NOMO-1 treated with DMSO at 0.1 percent for 48 hours (cell line): ENCODE data around the gene ZNF200.
A peak's percentile ranks its signal among the peaks of the same experiment; 100 is the strongest.
"Not testable (repeated sequence)": the region's sequence is repeated elsewhere in the genome, so short reads cannot be mapped to it uniquely, and the experiment has no call there.

Source experiments
- DNase-seq: peaks from one replicate; lab custom pipeline; 2025; ENCODE audit not compliant: unreplicated experiment; lab: John Stamatoyannopoulos, UW

ZNF200 gene

DNA sequence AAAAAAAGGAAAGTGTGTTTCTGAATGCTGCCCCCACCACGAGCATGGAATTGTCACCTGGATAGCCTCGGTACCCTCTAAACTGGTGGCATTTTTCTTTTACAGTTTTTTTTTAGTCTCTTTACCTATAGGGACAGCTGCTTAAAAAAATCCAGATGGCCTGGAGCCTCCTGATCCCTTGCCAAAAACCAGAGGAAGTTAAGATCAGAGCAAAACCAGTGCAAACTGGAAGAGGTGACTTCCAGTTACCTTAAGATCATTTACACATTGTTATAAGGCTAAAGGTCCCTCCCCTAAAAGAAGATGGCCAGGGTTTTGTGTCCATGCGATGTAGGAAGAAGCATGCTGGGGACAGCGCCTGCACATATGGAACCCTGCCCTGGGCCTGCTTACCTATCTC is 18.0 kb upstream of the ZNF200 start:
- DNase-seq, result no peak

DNA sequence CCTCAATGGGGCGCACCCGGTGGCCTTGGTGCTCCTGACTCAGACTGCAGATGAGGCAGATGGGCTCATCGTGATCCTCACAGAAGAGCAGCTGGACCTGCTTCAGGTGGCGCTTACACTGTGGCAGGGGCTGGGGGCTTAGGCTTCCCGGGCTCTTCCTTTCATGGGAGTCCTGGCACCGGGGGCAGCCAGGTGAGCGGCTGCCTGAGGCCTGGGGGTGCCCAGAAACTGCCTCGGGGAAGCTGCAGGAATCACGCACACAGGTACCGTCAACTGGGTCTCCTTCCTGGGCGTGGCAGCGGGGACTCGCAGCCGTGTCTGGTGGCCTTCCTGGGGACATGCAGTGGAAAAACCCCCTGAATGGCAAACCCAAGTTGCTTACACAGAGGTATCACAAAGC is 14.5 kb upstream of the ZNF200 start:
- no peak for DNase-seq

DNA sequence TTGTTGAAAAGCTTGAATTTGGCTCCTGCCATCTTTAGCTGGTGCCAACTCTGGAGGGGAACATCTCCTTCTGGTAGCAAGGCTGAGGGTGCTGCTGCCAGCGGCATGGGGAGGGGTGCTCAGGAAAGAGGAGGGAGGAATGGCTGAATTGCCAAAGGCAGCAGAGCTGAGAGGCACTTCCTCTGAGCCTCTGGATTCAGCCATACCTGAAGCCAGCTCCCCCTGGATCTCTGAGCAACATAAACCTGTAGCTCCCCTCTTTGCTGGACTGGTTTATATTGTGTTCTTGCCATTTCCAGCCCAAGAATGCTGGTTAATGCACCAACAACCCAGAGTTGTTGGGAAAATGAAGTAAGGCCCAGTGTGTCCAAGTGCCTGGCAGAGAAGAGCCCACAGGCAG is 14.1 kb upstream of the ZNF200 start:
- DNase-seq, result no peak

DNA sequence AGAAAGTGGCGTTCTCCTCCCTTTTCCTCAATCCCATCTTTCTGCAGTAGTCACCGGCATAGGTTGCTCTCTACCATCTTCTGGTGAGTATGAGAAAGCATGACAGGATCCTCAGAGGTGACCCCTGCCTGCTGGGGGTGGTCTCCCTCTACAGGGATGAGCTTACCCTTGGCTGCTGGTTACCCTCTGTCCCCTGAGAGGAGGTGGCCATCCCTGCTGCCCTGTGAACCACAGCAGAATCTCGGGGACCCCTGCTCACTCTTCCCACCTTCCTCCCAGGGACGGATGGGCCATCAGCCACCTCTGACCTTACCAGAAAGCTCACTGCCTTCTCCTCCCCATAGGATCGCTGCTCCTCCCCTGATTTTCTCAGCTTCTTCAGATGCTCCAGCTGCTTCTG is 13.6 kb upstream of the ZNF200 start:
- no peak for DNase-seq

DNA sequence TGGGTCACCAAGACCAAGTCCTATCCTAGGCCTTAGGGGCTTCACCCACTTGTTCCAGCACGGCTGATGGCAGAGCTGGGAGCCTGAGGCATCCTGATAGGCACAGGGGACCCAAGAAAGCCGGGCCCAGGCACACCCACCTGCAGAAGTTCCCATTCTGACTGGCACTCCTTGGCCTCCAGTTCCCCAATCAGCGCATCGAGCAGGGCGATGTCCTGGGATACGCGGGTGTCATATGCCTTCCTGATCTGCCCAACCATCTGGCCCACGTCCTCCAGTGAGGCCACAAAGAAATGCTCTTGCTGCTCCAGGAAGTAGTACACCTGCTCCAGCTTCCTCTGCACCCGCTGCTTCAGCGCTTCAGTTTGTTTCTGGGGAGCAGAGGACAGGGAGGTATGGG is 11.9 kb upstream of the ZNF200 start:
- DNase-seq, result no peak

DNA sequence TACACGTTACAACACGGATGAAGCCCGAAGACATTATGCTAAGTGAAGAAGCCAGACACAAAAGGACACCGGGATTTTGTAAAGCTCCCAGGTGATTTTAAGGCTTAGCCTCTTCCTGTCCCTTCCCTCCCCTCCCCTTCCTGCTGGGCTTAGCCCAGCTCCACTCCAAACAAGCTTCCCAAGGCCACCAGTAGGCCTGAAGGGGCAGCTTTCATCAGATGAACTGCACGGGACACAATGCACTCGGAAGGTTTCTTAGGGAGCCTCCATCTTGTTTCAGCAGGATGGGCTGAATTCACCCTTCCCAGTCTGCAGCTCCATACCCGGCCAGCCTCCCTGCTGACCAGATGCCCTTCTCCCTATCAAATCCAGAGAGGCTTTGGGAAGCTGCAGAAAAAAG is 11.0 kb upstream of the ZNF200 start:
- no peak for DNase-seq

DNA sequence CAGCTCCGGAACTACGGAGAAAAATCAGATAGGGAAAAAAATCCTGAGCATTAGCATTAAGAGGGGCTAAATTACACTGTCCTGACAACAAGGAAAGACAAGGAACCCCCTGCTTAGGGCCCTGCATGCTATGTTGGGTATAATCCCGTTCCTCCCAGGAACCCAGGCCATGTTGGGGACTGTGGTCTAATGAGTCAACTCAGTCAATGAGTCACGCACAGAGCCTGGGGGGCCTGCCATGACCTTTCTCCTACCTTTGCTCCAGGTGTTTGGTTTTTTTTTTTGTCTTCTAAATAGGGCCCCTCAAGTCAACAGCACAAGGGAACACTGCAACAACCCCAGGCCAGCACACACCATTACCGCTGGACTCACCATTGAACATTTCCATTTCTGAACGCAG is 8.9 kb upstream of the ZNF200 start:
- DNase-seq, result no peak

DNA sequence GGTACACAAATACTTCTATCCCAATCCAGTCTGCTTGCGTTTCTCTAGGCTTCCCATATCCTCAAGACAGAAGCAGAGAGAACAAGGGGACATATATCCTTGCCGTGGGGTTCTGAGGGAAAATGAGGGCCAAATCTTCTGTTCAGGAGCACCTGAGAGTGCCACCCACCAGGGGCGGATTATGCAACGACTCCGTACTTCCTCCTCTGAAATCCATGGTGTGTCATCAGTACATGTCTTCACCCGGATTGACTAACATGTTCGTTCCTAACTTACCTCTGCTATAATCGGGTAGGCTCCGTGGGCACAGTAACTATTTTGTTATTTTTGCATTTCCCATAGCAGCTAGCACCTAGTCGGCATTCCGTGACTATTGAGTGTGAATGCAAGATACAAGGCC is 7.8 kb upstream of the ZNF200 start:
- DNase-seq, result peak; percentile 75

DNA sequence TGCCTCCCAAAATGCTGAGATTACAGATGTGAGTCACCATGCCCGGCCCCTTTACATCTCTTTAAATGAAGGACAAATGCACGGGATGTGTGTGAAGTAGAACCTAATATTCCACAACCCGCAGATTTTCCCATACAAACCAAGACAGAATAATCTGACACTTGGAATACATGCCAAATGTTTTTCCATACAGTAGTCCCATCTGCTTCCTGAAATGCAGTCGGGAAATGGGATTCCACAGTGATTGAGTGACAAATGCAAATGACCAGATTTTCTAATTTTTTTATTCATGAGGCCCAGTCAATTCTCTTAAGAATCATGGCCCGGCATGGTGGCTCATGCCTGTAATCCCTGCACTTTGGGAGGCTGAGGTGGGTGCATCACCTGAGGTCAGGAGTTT is 6.8 kb upstream of the ZNF200 start:
- DNase-seq, result no peak

DNA sequence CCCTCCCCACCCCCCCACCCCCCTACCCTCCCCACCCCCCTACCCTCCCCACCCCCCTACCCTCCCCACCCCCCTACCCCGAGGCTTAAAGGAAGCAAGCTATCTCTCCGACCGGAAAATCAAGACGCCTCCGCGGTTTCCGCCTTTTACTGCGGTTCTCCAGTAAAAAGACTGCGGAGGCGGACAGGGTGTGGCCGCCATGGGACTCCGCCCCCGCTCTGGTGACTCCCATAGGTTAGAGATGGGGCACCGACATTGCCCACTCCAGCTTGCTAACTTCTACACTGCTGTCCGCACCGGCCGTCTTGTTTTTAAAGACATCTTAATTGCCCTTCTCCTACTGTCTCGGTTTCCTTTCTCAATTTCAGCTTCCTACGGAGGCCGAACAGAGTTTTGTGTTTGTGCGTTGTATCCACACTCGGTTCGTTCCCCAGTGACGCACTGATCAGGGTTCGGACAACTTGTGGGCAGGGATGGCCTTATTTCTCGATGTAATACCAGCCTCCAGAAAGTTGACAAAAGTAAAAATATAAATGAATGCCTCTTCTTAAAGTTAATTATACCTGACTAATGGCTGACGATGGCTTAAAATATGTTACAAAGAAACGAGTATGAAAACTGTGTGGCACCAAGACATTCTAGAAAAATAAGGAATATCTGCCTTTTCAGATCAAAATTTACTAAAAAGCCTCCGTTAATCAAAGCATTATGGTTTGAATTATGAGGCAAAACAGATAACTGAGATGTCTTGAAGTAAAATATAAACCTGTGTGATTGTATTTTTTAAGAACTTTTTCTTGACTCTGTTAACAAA is 1.1 kb upstream of the ZNF200 start:
- no peak for DNase-seq

DNA sequence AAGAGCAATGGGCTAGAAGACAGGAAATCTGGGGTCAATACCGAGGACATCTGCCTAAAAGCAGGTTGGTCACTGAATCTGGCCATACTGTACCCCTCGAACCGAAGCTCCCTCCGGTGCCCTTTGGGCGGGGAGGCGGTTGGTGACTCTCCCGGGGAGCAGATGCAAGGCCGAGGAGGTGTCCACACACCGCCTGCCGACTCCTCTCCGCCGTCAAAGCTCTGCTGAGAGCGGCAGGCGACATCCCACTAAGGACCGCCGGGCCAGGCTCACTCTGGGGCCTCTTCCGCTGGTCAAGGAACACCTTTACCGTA is 458 bp downstream of the ZNF200 start:
- no peak for DNase-seq

DNA sequence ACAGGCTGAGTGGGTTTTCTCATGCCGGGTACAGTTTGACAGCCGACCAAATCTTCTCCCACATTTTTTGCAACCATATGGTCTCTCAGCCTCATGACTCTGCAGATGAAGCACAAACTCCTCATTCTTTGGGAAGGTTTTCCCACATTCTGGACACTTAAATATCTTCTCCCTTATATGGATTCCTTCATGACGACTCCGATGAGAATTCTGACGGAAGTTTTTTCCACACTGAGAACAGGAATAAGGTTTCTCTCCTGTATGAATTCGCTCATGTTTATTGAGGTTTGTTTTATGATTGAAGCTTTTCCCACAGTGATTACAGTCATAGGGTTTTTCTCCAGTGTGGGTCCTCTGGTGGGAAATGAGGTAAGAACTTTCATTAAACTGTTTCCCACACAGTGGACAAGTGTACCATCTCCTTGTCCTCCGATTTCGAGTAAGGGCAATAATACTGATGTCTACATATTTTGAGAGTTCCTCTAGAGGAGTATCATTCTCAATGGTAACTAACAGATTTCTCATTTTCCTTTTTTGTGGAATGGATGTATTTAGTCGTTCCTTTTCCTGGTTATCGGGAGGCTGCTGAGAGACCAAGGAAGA is 10.9 kb downstream of the ZNF200 start:
- DNase-seq, result no peak

DNA sequence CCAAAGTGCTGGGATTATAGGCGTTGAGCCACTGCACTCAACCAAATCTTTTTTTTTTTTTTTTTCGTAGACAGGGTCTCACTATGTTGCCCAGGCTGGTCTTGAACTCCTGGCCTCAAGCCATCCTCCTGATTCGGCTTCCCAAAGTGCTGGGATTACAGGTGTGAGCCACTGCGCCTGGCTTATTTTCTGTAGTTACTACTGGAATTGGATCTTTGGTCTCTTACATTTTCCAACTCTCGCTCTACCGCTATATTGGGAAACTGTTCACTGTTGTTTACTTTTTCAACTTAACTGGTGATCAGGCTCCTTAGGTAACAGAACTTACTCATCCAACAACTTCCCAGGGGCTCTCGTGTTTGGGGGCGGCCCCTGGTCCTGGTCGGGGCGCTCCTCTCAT is 14.1 kb downstream of the ZNF200 start:
- DNase-seq, result no peak

DNA sequence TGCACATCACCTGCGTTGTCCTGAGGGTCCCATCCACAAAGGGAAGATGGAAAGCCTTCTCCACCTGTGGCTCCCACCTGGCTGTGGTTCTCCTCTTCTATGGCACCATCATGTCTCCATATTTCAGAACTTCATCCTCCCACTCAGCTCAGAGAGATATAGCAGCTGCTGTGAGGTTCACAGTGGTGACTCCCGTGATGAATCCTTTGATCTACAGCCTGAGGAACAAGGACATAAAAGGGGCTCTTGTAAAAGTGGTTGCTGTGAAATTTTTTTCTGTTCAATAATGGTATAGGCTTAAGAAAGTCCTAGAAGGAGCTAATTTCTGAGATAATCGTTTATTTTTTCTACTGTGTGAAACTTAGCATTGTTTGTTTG is 18.7 kb downstream of the ZNF200 start:
- no peak for DNase-seq

DNA sequence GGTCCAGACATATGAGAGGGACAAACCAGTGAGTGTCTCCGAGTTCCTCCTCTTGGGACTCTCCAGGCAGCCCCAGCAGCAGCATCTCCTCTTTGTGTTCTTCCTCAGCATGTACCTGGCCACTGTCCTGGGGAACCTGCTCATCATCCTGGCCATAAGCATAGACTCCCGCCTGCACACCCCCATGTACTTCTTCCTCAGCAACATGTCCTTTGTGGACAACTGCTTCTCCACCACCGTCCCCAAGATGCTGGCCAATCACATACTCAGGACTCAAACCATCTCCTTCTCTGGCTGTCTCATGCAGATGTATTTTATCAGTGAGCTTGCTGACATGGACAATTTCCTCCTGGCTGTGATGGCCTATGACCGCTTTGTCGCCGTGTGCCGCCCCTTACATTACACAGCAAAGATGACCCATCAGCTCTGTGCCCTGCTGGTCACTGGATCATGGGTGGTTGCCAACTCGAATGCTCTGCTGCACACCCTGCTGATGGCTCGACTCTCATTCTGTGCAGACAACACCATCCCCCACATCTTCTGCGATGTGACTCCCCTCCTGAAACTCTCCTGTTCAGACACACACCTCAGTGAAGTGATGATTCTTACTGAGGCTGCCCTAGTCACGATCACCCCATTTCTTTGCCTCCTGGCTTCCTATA is 19.2 kb downstream of the ZNF200 start:
- DNase-seq, result no peak

DNA sequence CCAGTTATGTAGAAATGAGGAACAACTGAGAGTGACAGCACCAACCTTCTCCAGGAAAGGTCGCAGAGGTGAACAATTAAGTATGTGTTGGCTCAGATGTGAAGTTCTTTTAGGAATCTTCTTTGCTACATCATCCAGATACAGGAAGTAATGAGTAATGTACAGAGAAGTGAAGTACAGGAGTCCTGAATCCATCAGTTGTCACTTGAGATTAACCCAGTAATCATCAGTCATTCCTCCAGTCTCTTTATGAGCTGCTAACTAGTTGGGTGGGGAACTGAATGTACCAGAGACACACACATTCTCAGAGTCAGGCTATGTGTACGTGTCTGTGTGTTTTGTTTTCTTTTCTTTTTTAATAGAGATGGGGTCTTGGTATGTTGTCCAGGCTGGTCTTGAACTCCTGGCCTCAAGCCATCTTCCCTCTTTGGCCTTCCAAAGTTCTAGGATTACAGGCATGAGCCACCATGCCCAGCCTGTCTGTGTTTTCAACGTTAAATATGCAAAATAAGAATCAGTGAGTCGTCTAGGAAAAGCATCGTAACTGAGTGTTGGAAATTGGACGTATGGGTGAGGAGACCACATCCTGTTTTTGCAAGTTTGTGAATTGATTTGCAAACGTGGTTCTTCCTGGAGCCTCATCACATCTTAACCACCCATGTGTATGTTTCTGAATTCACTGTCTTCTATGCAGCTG is 19.9 kb downstream of the ZNF200 start:
- DNase-seq, result peak; percentile 43

DNA sequence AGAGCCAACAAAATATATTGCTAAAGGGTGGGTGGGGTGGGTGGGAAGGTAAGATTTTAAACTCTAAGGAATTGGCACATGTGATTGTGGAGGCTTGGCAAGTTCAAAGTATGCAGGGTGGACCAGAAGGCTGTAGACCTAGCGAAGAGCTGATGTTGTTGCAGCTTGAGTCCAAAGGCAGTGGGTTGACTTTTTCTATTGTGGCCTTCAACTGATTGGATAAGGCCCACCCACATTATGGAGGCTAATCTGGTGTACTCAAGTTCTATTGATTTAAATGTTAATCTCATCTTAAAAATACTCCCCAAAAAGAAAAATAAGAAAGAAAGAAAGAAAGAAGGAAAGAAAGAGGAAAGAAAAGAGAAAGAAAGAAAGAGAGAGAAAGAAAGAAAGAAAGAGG is 22.4 kb downstream of the ZNF200 start:
- DNase-seq, result no peak

DNA sequence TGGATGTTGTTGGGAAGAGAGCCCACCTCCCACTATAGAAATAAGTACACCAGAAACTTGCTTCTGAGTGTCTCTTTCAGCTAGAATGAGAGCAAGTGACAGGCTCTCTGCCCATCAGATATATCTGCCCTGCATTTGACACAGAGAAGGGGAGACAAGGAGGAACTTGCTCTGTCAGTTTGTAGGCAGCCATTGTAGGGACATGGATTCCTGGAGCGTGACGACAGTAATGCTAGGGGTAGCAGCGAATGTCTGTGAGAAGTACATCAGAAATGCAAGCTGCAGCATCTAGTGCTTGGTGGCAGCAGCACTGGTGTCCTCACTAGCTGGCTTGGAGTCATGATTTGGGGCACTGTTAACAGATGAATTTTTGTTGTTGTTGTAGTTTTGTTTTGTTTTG is 23.0 kb downstream of the ZNF200 start:
- no peak for DNase-seq

DNA sequence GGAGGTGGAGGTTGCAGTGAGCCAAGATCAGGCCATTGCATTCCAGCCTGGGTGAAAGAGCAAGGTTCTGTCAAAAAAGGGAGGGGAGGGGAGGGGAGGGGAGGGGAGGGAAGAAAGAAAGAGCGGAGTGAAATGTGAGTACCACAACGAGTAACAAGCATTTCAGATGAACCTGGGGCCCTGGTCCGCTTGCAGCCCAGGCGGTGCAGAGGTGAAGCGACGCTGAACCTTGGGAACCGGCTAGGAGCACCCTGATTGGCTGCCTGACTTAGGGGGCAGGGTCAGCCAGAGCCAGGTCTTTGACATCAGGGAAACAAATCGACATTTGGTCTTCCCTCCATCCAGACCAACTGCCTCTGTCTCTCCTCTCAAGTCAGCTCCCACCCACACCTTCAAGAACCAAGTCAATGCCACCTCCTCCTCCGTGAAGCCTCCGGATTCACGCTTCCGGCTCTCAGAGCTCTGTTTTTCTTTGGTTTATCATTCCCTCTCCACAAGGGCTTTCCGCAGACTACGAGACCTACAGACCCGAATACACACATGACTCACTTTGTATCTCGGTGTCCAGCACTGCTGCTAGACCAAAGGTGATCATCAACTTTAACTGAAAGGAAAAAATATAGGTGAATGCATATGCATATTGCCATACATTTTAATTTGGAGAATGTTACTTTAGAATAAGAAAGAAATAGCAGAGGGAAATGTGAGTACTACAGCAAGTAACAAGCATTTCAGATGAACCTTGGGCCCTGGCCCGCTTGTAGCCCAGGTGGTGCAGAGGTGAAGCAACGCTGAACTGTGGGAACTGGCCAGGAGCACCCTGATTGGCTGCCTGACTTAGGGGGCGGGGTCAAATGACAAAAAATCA is 27.6 kb downstream of the ZNF200 start:
- DNase-seq, result no peak

DNA sequence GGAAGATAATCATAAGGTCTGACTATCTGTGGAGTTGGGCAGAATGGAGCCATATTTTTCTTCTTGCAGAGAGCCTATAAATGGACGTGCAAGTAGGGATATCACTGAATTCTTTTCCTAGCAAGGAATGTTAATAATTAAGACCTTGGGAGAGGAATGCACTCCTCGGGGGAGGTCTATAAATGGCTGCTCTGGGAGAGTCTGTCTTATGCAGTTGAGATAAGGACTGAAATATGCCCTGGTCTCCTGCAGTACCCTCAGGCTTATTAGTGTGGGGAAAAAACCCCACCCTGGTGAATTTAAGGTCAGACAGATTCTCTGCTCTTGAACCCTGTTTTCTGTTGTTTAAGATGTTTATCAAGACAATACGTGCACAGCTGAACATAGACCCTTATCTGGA is 29.0 kb downstream of the ZNF200 start:
- not testable (repeated sequence) for DNase-seq

DNA sequence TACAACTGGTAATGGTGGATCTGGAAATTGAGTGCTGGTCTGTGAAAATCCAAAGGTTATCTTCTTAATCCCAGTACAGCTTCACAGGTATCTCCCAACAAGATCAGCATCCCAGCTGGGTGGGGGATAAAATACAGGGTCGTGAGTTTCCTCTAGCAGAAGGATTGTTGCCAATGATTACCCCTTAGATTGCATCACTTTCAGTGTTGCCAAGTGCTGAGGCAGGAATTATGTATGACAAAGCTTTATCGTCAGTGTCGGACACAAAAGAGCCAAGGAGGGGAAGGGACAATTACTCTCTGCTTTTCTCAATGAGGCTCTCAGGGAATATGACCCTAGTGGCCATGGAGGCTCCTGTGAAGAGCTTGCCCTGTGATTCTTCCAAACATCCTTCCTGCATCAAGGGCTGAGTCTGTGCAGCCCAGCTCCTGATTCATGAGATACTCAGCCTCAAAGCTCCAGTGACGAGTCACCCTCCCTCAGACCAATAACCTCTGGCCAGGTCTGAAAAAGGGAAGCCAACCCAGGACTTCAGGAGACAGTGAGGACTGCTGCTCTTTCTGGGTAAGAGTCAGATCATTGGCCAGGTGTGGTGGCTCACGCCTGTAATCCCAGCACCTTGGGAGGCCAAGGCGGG is 31.9 kb downstream of the ZNF200 start:
- DNase-seq, result no peak
